ENCODE measurements around the gene GUF1.
"Not testable (repeated sequence)": the region's sequence is repeated elsewhere in the genome, so short reads cannot be mapped to it uniquely, and the experiment has no call there.

Gene GUF1

DNA sequence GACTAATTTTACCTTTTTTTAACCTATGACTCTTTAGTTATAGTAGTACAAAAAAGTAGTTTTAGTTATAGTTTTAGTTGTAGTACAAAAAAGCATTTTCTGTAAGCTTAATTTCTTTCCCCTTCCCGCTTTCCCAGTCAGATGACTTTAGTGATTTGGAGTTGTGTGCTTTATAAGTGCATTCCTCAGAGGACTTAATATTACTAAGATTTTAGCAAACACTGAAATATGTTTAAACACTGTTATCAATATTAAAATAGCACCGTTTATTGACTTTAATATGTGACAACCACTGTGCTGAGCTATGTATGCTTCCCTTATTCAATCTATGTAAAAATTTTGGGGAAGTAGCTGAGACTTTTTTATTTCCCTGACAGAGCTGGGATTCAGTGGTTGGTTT is 22.8 kb downstream of the GUF1 start:
- DNase-seq (ENCODE audit: low read depth, low spot score), result no peak

- DNase-seq (ENCODE audit: low read depth, low spot score), result no peak
Observed at GRCh38 chr4:44704673-44705072, 26.5 kb downstream of the GUF1 start.

DNA sequence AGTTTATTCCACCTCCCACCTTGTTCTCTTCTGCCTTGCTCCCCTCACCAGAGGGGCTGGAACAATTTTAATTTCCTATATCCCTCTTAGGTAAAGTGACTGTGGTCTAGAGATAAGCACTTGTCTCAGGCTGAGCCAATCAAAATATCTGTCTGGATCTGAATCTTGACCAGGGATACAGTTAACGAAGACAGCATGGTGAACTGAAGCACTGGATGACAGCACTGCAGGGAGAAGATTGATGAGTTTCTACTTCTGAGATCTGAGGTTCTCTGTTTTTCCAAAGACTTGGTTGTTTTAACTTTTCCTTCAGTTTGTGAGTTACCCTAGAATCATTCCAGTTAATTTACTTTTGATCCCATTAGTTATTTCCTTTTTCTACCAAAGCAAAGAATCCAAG is 34.9 kb downstream of the GUF1 start:
- DNase-seq (ENCODE audit: low read depth, low spot score), result no peak

- DNase-seq (ENCODE audit: low read depth, low spot score), result no peak
Observed at GRCh38 chr4:44716597-44716996, 38.4 kb downstream of the GUF1 start.

DNA sequence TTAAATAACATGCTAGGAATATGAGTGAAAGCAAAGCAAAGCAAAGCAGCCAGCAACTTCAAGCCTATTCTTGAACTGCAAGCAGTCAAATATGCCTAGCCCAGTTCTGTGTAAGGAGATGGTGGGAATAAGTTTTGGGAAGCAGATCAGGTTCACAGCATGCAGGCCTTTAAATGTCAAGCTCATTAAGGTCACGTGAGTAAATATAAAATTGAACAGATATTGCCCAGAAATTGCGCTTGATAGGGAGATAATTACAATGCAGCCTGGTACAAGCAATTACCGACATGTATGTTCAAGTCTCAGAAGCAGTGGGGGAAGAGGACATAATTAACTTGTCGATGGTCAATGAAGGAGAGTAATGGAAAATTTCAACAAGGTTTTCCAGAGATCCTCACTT is 42.2 kb downstream of the GUF1 start:
- DNase-seq (ENCODE audit: low read depth, low spot score), result no peak

GRCh38 chr4:44722001-44722400 is 43.8 kb downstream of the GUF1 start:
- DNase-seq (ENCODE audit: low read depth, low spot score), result no peak

DNA sequence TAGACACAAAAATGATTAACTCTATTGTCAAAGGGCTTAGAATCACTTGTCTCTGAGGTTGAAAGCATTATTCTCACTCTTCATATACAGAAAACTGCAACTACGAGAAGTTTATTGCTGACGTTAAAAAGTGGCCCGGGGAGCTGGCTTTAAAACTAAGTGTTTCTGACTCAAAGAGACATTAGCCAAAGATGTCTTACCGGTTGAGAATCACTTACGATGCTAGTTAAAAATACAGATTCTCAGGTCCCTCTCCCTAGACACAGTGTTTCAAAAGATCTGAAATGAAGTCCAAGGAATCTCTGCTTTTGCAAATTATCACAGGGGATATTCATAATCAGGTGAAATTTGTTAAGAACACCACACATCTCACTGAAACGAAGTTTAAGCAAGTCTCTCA is 46.9 kb downstream of the GUF1 start:
- DNase-seq (ENCODE audit: low read depth, low spot score), result no peak

DNA sequence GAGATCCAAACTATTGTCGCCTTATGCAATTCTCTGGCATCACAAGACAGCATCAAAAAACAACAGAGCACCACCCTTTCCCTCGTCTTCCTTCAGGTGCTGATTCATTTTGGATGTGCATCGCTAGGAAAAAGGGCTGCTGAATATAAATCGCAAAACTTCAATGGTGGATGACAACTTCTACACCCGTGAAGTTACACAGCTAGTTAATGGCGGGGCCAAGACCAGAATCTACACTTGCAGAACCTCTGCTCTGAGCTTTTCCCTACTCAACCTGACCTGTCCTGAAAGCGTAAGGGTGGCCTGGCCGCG is 47.5 kb downstream of the GUF1 start:
- no peak for DNase-seq (ENCODE audit: low read depth, low spot score)

DNA sequence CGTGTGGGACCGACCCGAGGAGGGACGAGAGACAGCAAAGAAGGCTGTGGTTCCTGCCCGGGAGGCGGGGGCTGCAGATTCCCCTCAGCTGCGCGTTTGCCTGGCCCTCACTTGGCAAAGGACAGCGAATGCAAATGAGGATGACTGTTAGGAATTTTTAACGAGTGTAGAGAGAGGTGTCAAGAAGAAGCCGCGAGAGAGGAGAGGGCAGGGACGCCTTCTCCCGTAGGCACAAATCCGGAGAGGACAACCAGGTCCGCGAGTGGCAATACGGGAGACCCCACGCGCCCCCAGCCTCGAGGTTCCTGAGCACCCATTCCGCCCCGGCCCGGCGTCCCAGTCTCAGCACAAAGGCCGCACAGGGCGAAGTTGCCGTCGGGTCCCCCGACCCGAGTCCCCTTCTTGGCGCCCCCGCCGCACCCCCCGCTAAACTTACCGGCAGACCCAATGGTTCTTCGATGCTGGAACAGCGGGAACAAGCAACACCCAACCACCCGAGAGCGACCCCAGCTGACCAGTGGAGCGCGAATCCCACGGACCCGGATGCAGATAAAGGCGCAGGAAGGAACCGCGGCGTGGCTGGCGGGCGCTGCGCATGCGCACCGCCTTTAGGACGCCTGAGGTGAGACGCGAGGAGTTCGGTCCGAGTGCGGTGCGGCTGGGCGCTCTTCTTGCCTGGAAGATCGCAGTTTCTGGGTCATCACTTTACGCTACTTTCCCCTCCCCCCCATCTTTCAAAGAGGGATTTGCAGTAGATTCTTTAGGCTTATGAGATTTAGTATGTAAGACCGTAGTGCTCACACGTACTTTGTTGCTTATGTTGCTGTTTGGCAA is 48.0 kb downstream of the GUF1 start, which contains the start of gene GNPDA2:
Gene GNPDA2 (minus strand): TSS at position 519 of the 834 bp plus-strand sequence. CDS start 4,349 bp downstream, outside the sequence.
- peak; percentile 68 for DNase-seq (ENCODE audit: low read depth, low spot score)

DNA sequence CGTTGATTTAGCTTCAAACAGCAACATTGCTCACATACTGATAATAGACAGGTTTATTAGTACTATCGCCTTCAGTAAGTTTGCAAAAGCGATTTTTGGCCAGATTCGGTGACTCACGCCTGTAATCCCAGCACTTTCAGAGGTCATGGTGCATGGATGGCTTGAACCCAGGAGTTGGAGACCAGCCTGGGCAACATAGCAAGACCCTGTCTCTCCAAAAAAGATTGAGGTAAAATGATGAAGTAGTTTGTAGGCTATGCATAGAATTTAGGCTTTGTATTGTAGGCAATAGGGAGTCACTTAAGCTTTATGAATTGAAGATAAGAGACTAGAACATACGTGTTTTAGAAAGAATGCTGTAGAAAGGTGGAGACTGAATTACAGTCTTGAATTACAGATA is 49.3 kb downstream of the GUF1 start:
- DNase-seq (ENCODE audit: low read depth, low spot score), result no peak

DNA sequence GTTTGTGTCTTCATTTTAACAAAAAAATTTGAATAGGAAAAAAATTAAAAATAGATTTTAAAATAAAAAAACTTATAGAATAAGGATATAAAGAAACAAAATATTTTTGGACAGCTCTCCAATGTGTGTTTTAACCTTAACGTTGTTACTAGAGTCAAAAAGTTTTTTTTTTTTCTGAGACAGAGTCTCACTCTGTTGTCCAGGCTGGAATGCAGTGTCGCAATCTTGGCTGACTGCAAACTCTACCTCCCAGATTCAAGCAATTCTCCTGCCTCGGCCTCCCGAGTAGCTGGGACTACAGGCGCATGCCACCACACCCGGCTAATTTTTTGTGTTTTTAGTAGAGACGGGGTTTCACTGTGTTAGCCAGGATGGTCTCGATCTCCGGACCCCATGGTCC is 50.5 kb downstream of the GUF1 start:
- not testable (repeated sequence) for DNase-seq (ENCODE audit: low read depth, low spot score)

DNA sequence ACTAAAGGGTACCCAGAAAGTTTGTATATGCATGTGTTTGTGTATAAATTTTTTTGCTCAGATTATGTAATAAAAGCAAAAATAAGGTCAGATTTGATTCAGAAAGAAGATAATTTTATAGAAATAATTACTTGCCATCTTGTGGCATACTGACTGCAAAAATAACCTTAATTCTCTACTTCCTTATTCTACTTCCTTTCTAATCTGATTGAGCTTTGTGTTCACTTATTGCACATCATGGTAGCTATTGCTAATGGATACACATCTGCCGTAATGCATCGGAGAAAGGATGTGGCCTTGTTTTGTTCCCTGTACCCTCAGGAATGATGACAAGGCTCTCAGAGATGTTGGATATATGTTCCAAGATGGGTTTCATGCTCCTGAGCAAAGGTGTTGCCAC is 58.7 kb downstream of the GUF1 start:
- DNase-seq (ENCODE audit: low read depth, low spot score), result no peak

- no peak for DNase-seq (ENCODE audit: low read depth, low spot score)
Observed at GRCh38 chr4:44738615-44739014, 60.4 kb downstream of the GUF1 start.

DNA sequence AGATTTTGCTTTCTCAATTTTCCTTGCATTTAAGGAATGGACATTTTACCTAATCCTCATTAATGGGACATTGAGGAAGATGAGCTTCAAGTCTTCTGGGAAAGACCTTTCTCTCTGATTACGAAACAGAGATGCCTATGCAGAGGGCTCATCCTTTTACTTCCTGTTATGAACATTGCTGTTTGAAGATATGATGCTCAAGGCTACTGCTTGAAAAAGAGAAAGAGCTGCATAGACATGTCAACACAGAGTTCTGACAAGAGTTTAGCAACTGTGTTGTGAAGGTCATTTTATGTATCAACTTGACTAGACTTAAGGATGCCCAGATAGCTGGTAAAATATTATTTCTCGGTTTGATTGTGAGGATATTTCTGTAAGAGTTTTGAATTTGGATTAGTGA is 62.0 kb downstream of the GUF1 start:
- no peak for DNase-seq (ENCODE audit: low read depth, low spot score)
